GM12864 (cell line): ENCODE measurements around the gene TOR1A.

Experiments
- DNase-seq: peaks from one replicate; pipeline ENCODE4 v3.0.0-alpha.2; 2011; ENCODE audit warnings: low read depth
- H3K4me3 ChIP-seq: 2 replicates; pipeline ENCODE4 v1.5.1; 2011; ENCODE audit warnings: mild to moderate bottlenecking, low read depth, low read length, control low read depth
- TF ChIP-seq, protein P1 (sequence below): IDR thresholded peaks from 2 replicates; pipeline ENCODE4 v1.5.1; 2011; ENCODE audit warnings: low read depth, mild to moderate bottlenecking, moderate library complexity, low read length, control low read depth, inconsistent platforms; ENCODE audit errors: missing control alignments

The TOR1A gene

GRCh38 chr9:129775448-129775798, 48.5 kb downstream of the TOR1A start:
- H3K4me3 ChIP-seq: no peak overlapping the region
- DNase-seq: no peak
- TF ChIP-seq, protein P1, sequence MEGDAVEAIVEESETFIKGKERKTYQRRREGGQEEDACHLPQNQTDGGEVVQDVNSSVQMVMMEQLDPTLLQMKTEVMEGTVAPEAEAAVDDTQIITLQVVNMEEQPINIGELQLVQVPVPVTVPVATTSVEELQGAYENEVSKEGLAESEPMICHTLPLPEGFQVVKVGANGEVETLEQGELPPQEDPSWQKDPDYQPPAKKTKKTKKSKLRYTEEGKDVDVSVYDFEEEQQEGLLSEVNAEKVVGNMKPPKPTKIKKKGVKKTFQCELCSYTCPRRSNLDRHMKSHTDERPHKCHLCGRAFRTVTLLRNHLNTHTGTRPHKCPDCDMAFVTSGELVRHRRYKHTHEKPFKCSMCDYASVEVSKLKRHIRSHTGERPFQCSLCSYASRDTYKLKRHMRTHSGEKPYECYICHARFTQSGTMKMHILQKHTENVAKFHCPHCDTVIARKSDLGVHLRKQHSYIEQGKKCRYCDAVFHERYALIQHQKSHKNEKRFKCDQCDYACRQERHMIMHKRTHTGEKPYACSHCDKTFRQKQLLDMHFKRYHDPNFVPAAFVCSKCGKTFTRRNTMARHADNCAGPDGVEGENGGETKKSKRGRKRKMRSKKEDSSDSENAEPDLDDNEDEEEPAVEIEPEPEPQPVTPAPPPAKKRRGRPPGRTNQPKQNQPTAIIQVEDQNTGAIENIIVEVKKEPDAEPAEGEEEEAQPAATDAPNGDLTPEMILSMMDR: no peak

DNA sequence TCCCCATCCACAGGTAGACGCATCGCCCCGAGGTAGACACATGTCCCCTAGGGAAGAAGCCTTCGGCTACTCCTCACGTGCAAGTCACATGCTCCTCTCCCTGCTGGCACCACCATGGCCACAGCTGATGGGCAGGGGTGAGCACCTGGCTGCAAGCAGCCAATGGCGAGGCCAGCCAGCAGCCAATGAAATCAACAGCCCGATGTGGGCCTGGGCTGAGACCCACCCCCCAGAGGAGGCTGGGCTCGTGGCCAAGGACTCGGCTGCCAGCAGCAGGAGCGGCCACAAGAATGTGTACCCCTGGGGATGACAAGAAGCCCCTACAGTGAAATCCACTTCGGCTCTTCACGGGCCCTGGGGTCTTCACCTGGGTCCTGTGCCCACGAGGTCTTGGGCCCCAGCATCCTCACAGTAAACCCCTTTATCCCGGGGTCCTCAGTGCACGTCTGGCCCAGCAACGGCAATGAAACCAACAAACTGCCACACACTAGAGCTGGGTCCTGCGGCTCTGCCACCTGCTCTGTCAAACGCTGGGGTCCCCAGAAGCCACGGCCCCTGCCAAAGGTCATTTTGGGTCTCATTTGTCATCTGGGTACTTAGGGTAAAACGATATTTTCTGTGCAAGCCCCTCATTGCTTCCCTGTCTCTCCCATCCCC, 49.0 kb downstream of the TOR1A start:
- TF ChIP-seq, protein P1: no peak
- no peak for DNase-seq
- no peak overlapping the region for H3K4me3 ChIP-seq

GRCh38 chr9:129773262-129774048, 50.5 kb downstream of the TOR1A start:
- no peak for DNase-seq
- TF ChIP-seq, protein P1: no peak
- H3K4me3 ChIP-seq: no peak overlapping the region

DNA sequence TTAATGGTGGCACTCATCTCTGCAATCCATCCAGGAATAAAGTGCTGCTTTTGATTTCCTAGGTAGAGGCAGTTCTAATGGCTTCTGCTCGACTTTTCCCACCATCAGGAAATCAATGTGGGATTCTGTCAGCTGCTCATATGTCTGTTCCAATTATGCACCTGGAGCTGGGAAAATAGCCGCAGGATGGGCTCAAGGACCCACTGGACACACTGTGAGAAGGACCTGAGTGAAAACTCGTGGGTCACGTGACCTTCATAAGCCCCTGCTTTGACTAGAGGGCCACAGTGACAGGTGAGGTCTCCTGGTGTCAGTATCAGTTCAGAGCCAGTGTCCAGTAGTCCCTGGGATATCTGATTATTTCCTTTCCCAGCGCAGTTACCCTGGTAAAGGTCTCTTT, 53.2 kb downstream of the TOR1A start:
- DNase-seq: no peak
- TF ChIP-seq, protein P1: no peak
- H3K4me3 ChIP-seq: no peak overlapping the region

- no peak overlapping the region for H3K4me3 ChIP-seq
- TF ChIP-seq, protein P1: no peak
- no peak for DNase-seq
Observed at GRCh38 chr9:129769669-129770068, 54.3 kb downstream of the TOR1A start.

DNA sequence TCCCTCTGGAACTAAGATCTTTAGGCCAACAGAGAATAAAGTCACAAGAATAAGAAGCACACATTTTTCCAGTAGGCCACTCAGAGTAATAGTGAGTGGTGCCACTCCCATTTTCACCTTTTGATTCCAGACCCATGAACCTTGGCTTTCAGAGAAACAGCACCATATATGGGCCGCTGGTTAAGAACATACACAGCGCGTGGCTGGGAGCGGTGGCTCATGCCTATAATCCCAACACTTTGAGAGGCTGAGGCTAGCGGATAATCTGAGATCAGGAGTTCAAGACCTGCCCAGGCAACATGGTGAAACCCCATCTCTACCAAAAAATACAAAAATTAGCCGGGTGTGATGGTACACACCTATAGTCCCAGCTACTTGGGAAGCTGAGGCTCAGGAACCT, 55.5 kb downstream of the TOR1A start:
- TF ChIP-seq, protein P1: no peak
- DNase-seq: no peak
- no peak overlapping the region for H3K4me3 ChIP-seq
